HCT116 (cell line): Measurements from ENCODE around the gene CYP4F11. TPM values are rescaled to one million over a fixed set of nuclear protein-coding genes. Genes with fewer than 3 reads are reported as not detected.
"Not testable (repeated sequence)": the region's sequence is repeated elsewhere in the genome, so short reads cannot be mapped to it uniquely, and the experiment has no call there.

Experiments
- ATAC-seq: fragments of 200-7000 bp; cut with Tn5 transposase; 2 replicates; pipeline ENCODE4 v1.9.1; 2020; ENCODE audit warnings: mild to moderate bottlenecking, moderate library complexity
- BruUV-seq: library from RNA; stranded (reverse); fragments of 400-500 nt; replicated peaks from 2 replicates; lab custom pipeline; 2021; lab: Mats Ljungman, UMichigan
- CTCF ChIA-PET: fragments of 300-600 bp; sonication (Branson Sonifier 250); formaldehyde crosslinking; loops from one replicate; lab custom pipeline; 2021; ENCODE audit warnings: antibody characterized with exemption; lab: Charles Lee
- POLR2A ChIA-PET: fragments of 300-600, 350-600 bp; sonication (Branson Sonifier 250); formaldehyde crosslinking; loops from one replicate; lab custom pipeline; 2021; ENCODE audit warnings: antibody characterized with exemption; lab: Charles Lee
- RAD21 ChIA-PET, 2 experiments: fragments of 300-600 bp; sonication (Branson Sonifier 250); formaldehyde crosslinking; loops; one replicate each; lab custom pipeline; 2023; ENCODE audit warnings: low total read pairs in 2 of 2; ENCODE audit not compliant: uncharacterized antibody in 2 of 2, unreplicated experiment in 2 of 2, low non-redundant PET in 1 of 2; lab: Charles Lee
- DNase-seq: peaks from one replicate; pipeline ENCODE4 v3.0.0-alpha.2; 2010; ENCODE audit warnings: low read depth, low spot score
- H2AFZ ChIP-seq: fragments of 200-600 bp; shearing (Covaris generic), sonication (generic); 2 replicates; pipeline ENCODE4 v1.6.1; 2017; ENCODE audit warnings: low read depth, mixed run types, mixed read lengths, antibody characterized with exemption, low read length; ENCODE audit not compliant: poor library complexity, severe bottlenecking
- H3K27ac ChIP-seq: 2 replicates; pipeline ENCODE4 v1.5.1; 2012; ENCODE audit warnings: low read depth, low read length
- H3K27me3 ChIP-seq: fragments of 200-600 bp; sonication (generic); 2 replicates; pipeline ENCODE4 v1.6.1; 2016; ENCODE audit warnings: mixed run types, low read length, mixed read lengths; ENCODE audit not compliant: insufficient read depth
- H3K36me3 ChIP-seq, 2 experiments: fragments of 200-500 bp in 1 of 2; fragments of 200-600 bp in 1 of 2; sonication (Bioruptor generic) in 1 of 2; sonication (generic) in 1 of 2; 2 replicates each; pipeline versions ENCODE4 v1.5.1 to v1.6.1; 2014 to 2016; ENCODE audit warnings: low read length in 2 of 2, inconsistent platforms in 1 of 2, mixed read lengths in 1 of 2, mixed run types in 1 of 2; ENCODE audit not compliant: insufficient read depth in 2 of 2, control insufficient read depth in 1 of 2
- H3K4me1 ChIP-seq, 2 experiments: fragments of 200-600 bp in 1 of 2; sonication (generic) in 1 of 2; 2 replicates each; pipeline versions ENCODE4 v1.5.1 to v1.6.1; 2012 to 2017; ENCODE audit warnings: low read length in 2 of 2, inconsistent platforms in 1 of 2, mild to moderate bottlenecking in 1 of 2, mixed read lengths in 1 of 2, mixed run types in 1 of 2, moderate library complexity in 1 of 2; ENCODE audit not compliant: insufficient read depth in 2 of 2, control insufficient read depth in 1 of 2
- H3K4me2 ChIP-seq: fragments of 200-600 bp; sonication (generic); 2 replicates; pipeline ENCODE4 v1.6.1; 2017; ENCODE audit warnings: mixed run types, low read length, mixed read lengths
- H3K4me3 ChIP-seq, 2 experiments: fragments of 200-600 bp in 1 of 2; sonication (generic) in 1 of 2; replicated peaks in 1 of 2; 2 replicates each; pipeline ENCODE4 v1.5.1; 2011 to 2016; ENCODE audit warnings: low read length in 2 of 2, control low read depth in 1 of 2, low read depth in 1 of 2, mild to moderate bottlenecking in 1 of 2, mixed read lengths in 1 of 2, mixed run types in 1 of 2
- H3K79me2 ChIP-seq: fragments of 200-600 bp; sonication (generic); 2 replicates; pipeline ENCODE4 v1.6.1; 2017; ENCODE audit warnings: mild to moderate bottlenecking, mixed run types, low read length, moderate library complexity, mixed read lengths; ENCODE audit not compliant: insufficient read depth
- H3K9ac ChIP-seq: fragments of 200-600 bp; sonication (generic); 2 replicates; pipeline ENCODE4 v1.6.1; 2016; ENCODE audit warnings: low read length, mixed read lengths
- H3K9me2 ChIP-seq: fragments of 200-600 bp; sonication (generic), shearing (Covaris generic); 2 replicates; pipeline ENCODE4 v1.6.1; 2017; ENCODE audit warnings: mixed run types, mild to moderate bottlenecking, moderate library complexity; ENCODE audit not compliant: insufficient read depth
- H3K9me3 ChIP-seq, 2 experiments: fragments of 200-500 bp in 1 of 2; fragments of 200-600 bp in 1 of 2; sonication (Bioruptor generic) in 1 of 2; sonication (generic) in 1 of 2; 2 replicates each; pipeline ENCODE4 v1.6.1; 2014 to 2017; ENCODE audit warnings: low read length in 2 of 2, mixed read lengths in 2 of 2, inconsistent platforms in 1 of 2, low read depth in 1 of 2, mild to moderate bottlenecking in 1 of 2, mixed run types in 1 of 2, moderate library complexity in 1 of 2; ENCODE audit not compliant: control insufficient read depth in 1 of 2, insufficient read depth in 1 of 2
- H4K20me1 ChIP-seq: fragments of 200-600 bp; sonication (generic), shearing (Covaris generic); 2 replicates; pipeline ENCODE4 v1.6.1; 2017; ENCODE audit warnings: mixed run types, mild to moderate bottlenecking, moderate library complexity; ENCODE audit not compliant: insufficient read depth
- CBX3 ChIP-seq: IDR thresholded peaks from 2 replicates; pipeline ENCODE4 v1.6.1; 2012; ENCODE audit warnings: low read depth
- EGR1 ChIP-seq: IDR thresholded peaks from 2 replicates; pipeline ENCODE4 v1.6.1; 2012; ENCODE audit warnings: low read depth
- ELF1 ChIP-seq: IDR thresholded peaks from 2 replicates; pipeline ENCODE4 v1.6.1; 2012; ENCODE audit warnings: low read depth, borderline replicate concordance
- EZH2 ChIP-seq: fragments of 200-600 bp; sonication (generic); IDR thresholded peaks from 2 replicates; pipeline ENCODE4 v1.6.1; 2017; ENCODE audit warnings: antibody characterized with exemption, mixed run types
- EZH2phosphoT487 ChIP-seq: fragments of 200-600 bp; IDR thresholded peaks from 2 replicates; pipeline ENCODE4 v1.6.1; 2018; ENCODE audit warnings: antibody characterized with exemption, borderline replicate concordance
- JUND ChIP-seq: IDR thresholded peaks from 2 replicates; pipeline ENCODE4 v1.6.1; 2012
- POLR2A ChIP-seq: IDR thresholded peaks from 2 replicates; pipeline ENCODE4 v1.7.0; 2011; ENCODE audit warnings: borderline replicate concordance; ENCODE audit not compliant: insufficient read depth, insufficient read length; ENCODE audit errors: extremely low read depth
- SRF ChIP-seq: IDR thresholded peaks from 2 replicates; pipeline ENCODE4 v1.6.1; 2012; ENCODE audit warnings: low read depth
- YY1 ChIP-seq: IDR thresholded peaks from 2 replicates; pipeline ENCODE4 v1.6.1; 2011; ENCODE audit warnings: low read length, low read depth, moderate library complexity, mild to moderate bottlenecking; ENCODE audit not compliant: insufficient replicate concordance; ENCODE audit errors: extremely low read depth
- intact Hi-C: fragments of 100-400 bp; cut with micrococcal nuclease; formaldehyde crosslinking; loops from 2 replicates; pipeline ENCODE4 v1.10.0; 2022
- total RNA-seq: library from RNA; stranded (reverse); gene quantifications from one replicate; pipeline ENCODE4 v1.2.1, GENCODE V29; 2021; ENCODE audit not compliant: unreplicated experiment
- TF ChIP-seq, protein P1 (sequence below): IDR thresholded peaks from 2 replicates; pipeline ENCODE4 v1.6.1; 2012
- TF ChIP-seq, protein P2 (sequence below): IDR thresholded peaks from 2 replicates; pipeline ENCODE4 v1.6.1; 2011; ENCODE audit warnings: mild to moderate bottlenecking, low read length, moderate library complexity; ENCODE audit not compliant: insufficient replicate concordance; ENCODE audit errors: extremely low read depth

The CYP4F11 gene
- total RNA-seq, 1 experiment from 2014 or later = 17.9 TPM

DNA sequence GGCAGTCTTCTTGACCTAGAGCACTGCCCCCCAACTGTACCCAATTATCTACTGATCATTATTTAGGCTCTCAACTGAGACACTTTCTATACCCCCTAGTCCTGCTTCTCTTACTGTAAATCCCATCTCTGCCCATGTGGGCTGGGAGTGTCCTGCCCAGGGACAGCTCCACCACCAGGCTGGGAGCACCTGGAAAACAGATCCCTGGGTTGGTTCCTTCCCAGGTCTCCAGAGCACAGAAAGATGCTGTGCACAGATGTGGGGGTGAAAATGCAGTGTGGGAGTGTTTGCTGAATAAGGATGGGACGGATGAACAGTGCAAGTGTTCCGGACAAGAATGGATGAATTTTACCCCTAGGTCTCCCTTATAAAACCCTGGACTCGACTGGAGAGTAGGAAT lies 49.2 kb downstream of the CYP4F11 start:
- Histone ChIP-seq H3K4me2 (no peak overlapping the region), H3K27ac (no peak overlapping the region), H3K79me2 (no peaks in the 10 kb centered on the region)
- ChIA-PET POLR2A (no interaction called here), RAD21 (no interaction called here)
- intact Hi-C loops = no loop called here
- TF ChIP-seq YY1 = no peak
- no peak for TF ChIP-seq JUND
- TF ChIP-seq, protein P1, sequence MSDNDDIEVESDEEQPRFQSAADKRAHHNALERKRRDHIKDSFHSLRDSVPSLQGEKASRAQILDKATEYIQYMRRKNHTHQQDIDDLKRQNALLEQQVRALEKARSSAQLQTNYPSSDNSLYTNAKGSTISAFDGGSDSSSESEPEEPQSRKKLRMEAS = no peak
- no peak for TF ChIP-seq ELF1
- no peak for TF ChIP-seq EZH2phosphoT487
- no peak for TF ChIP-seq EZH2
- TF ChIP-seq POLR2A = no peak
- TF ChIP-seq SRF = no peak
- no peak for TF ChIP-seq CBX3
- TF ChIP-seq, protein P2, sequence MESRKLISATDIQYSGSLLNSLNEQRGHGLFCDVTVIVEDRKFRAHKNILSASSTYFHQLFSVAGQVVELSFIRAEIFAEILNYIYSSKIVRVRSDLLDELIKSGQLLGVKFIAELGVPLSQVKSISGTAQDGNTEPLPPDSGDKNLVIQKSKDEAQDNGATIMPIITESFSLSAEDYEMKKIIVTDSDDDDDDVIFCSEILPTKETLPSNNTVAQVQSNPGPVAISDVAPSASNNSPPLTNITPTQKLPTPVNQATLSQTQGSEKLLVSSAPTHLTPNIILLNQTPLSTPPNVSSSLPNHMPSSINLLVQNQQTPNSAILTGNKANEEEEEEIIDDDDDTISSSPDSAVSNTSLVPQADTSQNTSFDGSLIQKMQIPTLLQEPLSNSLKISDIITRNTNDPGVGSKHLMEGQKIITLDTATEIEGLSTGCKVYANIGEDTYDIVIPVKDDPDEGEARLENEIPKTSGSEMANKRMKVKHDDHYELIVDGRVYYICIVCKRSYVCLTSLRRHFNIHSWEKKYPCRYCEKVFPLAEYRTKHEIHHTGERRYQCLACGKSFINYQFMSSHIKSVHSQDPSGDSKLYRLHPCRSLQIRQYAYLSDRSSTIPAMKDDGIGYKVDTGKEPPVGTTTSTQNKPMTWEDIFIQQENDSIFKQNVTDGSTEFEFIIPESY = no peak
- TF ChIP-seq EGR1 = no peak
- TF ChIP-seq, all 23 proteins: peak for 0
- H4K20me1 ChIP-seq = no peaks in the 10 kb centered on the region
- H2AFZ ChIP-seq = no peak overlapping the region
- no TSS peak for BruUV-seq
- CTCF ChIA-PET = no interaction called here
- H3K4me3 ChIP-seq = no peak overlapping the region
- ATAC-seq (no peak), DNase-seq (no peak)
- H3K9me3 ChIP-seq = no peaks in the 10 kb centered on the region
- no peaks in the 10 kb centered on the region for H3K9me2 ChIP-seq
- no peak overlapping the region for H3K9ac ChIP-seq
- H3K4me1 ChIP-seq = no peaks in the 10 kb centered on the region
- no peaks in the 10 kb centered on the region for H3K36me3 ChIP-seq
- no peaks in the 10 kb centered on the region for H3K27me3 ChIP-seq

DNA sequence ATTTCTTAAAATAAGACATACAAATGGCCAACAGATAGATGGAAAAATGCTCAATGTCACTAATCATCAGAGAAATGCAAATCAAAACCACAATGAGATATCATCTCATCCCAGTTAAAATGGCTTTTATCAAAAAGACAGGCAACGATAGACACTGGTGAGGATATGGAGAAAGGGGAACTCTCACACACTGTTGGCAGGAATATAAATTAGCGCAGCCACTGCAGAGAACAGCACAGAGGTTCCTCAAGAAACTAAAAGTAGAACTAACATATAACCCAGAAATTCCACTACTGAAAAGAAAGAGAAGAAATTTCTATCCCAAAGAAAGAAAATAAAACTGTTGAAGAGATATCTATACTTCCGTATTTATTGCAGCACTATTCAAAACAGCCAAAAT lies 51.0 kb downstream of the CYP4F11 start:
- H3K27me3 ChIP-seq, H4K20me1 ChIP-seq, H3K9me3 ChIP-seq, H3K79me2 ChIP-seq, H3K36me3 ChIP-seq, H3K4me1 ChIP-seq, RAD21 ChIA-PET, H2AFZ ChIP-seq, H3K4me3 ChIP-seq, H3K4me2 ChIP-seq, H3K27ac ChIP-seq, POLR2A ChIA-PET, CTCF ChIA-PET, BruUV-seq, H3K9ac ChIP-seq, DNase-seq, intact Hi-C loops, H3K9me2 ChIP-seq, ATAC-seq: not testable (repeated sequence)
